Rectal smooth muscle tissue (tissue), 1 donor: ENCODE data around the gene ZSCAN26.
A peak's percentile ranks its signal among the peaks of the same experiment; 100 is the strongest.

Experiments
- H3K27ac ChIP-seq: one replicate; pipeline ENCODE4 v1.7.0; 2013; ENCODE audit warnings: low read depth, low read length, inconsistent platforms
- H3K27me3 ChIP-seq: one replicate; pipeline ENCODE4 v1.7.0; 2013; ENCODE audit warnings: low read length; ENCODE audit not compliant: control insufficient read depth, insufficient read depth
- H3K36me3 ChIP-seq: one replicate; pipeline ENCODE4 v1.7.0; 2013; ENCODE audit warnings: low read length; ENCODE audit not compliant: control insufficient read depth, insufficient read depth
- H3K4me1 ChIP-seq: one replicate; pipeline ENCODE4 v1.7.0; 2013; ENCODE audit warnings: low read length; ENCODE audit not compliant: control insufficient read depth, insufficient read depth
- H3K4me3 ChIP-seq: one replicate; pipeline ENCODE4 v1.7.0; 2013; ENCODE audit warnings: low read length
- H3K9ac ChIP-seq: one replicate; pipeline ENCODE4 v1.7.0; 2013; ENCODE audit warnings: low read length

The ZSCAN26 gene

DNA sequence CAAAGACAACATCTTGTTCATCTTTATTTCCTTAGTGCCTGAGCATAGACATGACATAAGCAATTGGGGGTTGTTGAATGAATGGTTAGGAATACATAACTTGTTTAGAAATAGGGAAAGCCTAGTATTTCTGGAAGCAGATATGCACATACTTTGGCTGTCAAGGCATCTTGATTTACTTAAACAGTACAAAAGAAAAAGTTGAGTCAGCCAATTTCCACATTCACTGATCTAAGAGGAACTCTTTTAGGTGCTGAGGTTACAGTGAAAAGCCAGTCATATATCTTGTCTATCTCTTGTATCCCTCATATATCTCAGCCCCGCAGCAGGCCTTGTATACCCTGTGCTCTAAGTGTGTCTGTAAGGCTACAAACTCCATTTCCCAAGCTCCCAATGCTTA, 26.5 kb upstream of the ZSCAN26 start:
- H3K4me3 ChIP-seq: no peak overlapping the region
- H3K9ac ChIP-seq: no peak overlapping the region
- peaks cover 11% of the 10 kb centered on the region for H3K36me3 ChIP-seq
- no peaks in the 10 kb centered on the region for H3K4me1 ChIP-seq
- no peaks in the 10 kb centered on the region for H3K27me3 ChIP-seq
- H3K27ac ChIP-seq: no peak overlapping the region

DNA sequence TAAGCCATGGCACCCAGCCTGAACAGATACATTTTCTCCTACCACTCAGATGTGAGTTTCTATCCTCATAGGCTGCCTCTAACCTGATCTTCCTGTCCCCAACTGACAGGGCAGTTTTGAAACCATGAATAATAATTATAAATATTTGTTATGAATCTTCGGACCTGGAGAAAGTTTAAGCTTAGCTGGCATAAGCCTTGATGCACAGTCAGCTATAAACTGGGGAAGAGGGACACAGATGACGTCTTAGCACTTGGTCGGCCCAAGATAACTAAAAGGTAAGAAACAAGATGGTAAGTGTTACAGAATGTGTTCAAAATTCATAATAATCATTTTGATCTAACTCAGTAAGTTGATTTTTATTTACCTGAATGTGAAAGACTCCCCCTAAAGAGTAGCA, 23.0 kb upstream of the ZSCAN26 start:
- H3K9ac ChIP-seq: no peak overlapping the region
- no peaks in the 10 kb centered on the region for H3K27me3 ChIP-seq
- no peak overlapping the region for H3K27ac ChIP-seq
- no peaks in the 10 kb centered on the region for H3K4me1 ChIP-seq
- H3K4me3 ChIP-seq: no peak overlapping the region
- H3K36me3 ChIP-seq: peaks cover 13% of the 10 kb centered on the region

DNA sequence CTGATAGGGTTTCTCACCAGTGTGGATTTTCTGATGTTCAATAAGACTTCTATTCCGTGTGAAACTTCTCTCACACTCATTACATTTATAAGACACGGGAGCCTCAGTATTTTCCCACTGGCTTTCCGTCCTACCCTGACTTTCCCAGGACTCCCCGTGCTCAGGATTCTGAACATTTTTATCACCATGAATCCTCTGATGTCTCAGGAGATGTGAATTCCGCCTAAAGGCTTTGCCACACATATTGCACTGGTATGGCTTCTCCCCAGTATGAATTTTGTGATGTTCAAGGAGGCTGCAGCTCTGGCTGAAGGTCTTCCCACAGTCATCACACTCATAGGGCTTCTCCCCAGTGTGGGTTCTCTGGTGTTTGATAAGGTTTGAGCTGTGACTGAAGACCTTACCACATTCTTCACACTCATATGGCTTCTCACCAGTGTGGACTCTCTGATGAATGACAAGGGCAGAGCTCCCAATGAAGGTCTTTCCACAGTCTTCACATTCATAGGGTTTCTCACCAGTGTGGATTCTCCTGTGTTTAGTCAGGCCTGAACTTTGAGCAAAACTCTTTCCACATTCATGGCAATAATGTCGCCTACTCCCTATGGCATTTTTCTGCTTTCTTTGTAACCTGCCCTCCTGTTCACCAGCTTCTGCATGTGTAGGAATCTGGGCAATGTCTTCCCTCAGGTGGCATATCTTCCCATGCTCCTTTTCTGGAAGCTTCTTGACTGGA, 21.6 kb upstream of the ZSCAN26 start:
- Histone ChIP-seq H3K4me3 (no peak overlapping the region), H3K27me3 (no peaks in the 10 kb centered on the region), H3K27ac (no peak overlapping the region), H3K36me3 (peaks cover 13% of the 10 kb centered on the region), H3K9ac (no peak overlapping the region), H3K4me1 (no peaks in the 10 kb centered on the region)

DNA sequence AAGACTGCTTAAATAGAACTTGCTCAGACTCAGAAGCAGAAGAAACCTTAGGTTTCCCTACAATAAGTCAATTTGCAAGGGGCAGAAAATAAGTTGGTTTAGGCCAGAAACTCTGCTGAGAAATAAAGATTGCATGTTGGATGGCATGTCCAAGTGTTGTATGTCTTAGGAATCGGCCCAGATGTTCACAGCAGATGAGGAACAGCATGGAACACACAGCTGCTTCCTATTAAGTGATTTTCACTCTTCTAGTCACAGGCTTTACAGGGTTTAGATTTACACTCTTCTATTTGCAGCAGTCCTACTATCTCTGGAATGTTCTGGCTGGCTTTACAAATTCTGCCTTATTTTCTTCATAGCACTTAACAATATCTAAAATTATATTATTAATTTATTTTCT, 18.0 kb upstream of the ZSCAN26 start:
- no peak overlapping the region for H3K4me3 ChIP-seq
- H3K27ac ChIP-seq: no peak overlapping the region
- H3K4me1 ChIP-seq: peaks cover 10% of the 10 kb centered on the region
- H3K27me3 ChIP-seq: no peaks in the 10 kb centered on the region
- H3K9ac ChIP-seq: no peak overlapping the region
- peaks cover 13% of the 10 kb centered on the region for H3K36me3 ChIP-seq

DNA sequence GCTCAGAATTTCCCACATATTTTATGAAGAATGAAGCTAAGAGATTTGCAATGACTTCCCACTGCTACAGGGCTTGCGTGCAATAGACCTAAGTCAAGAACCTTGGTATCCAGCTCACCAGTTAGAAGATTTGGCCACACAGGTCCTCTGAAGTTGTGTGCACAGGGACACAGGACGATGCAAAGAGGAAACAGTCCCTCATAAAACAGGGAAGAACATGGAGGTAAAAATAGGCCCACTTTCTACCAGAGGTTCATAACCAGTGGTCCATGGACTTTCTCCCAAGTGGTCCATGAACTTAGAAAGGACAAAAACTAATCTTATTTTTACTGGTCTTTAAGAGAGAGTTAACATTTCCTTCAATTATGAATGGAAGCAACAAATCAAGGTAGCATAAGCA, 16.2 kb upstream of the ZSCAN26 start:
- Histone ChIP-seq H3K27me3 (no peaks in the 10 kb centered on the region), H3K9ac (no peak overlapping the region), H3K36me3 (peaks cover 5% of the 10 kb centered on the region), H3K4me3 (peak overlapping the region; percentile 89), H3K4me1 (peaks cover 10% of the 10 kb centered on the region), H3K27ac (no peak overlapping the region)

DNA sequence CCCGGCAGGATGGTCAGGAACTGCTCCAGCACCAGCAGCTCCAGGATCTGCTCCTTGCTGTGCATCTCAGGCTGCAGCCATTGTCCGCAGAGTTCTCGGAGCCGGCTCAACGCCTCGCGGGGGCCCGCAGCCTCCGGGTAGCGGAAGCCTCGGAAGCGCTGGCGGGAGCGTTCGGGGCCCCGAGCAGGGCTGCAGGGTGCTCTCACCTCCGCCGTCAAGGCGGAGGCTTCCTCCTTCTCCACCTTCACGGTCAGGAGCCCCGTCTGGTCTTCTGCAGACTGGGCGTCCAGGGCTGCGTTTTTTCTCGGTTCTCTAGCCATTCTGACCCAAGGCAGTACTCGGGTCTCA, 15.3 kb upstream of the ZSCAN26 start:
- no peaks in the 10 kb centered on the region for H3K27me3 ChIP-seq
- H3K27ac ChIP-seq: peak overlapping the region; percentile 16
- H3K36me3 ChIP-seq: peaks cover 4% of the 10 kb centered on the region
- peak overlapping the region; percentile 89 for H3K4me3 ChIP-seq
- peak overlapping the region; percentile 35 for H3K9ac ChIP-seq
- peaks cover 10% of the 10 kb centered on the region for H3K4me1 ChIP-seq

DNA sequence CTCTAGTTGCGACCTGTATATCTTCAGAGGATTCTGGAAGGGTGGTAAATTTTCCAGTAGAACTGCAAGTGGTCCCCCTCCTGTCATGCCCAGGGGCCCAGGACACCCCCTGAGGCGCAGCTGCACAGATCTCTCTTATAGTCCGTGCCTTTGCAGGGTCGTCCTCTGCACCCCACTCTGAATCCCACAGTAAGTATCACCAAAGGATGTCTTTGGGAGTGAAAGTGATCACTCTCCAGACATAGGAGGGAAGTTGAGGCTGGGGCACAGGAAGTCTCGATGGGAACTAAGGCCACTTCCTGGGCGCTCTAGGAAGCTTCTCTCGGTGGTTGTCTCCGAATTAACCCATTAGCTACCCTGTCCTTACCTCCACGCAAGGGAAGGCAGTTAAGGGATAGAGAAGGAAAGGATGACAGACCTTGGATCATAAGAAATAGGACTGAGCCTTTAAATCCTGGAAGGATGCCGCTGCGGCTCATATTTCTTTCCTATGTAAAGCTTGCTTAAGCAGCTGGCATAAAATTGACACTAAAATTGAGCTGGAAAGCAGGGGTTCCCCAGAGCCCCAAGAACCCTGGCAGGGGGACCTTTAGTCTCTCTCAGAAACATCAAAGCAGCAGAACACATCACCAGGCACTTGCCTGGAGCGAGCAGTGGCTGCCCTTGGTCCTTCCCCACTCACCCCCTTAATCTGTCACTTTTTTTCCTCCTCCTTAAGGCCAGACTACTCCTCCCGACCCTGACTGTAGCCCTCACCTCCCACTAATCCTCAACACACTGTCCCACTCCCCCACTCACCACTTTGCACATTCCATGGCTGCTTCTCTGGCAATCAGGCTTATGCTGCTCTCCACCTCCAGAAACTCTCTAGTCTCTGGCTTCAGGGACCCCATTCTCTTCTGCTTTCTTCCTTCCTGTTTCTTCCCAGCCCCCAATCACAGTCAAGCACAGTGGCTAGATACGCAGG, 14.7 kb upstream of the ZSCAN26 start, which contains the start of gene ZKSCAN4:
Gene ZKSCAN4, minus strand, starts transcription at position 261 of the 967 bp plus-strand sequence. CDS start 289 bp downstream, outside the sequence.
- H3K4me3 ChIP-seq: peak within 1 kb of the TSS; percentile 89
- H3K27ac ChIP-seq: peak within 1 kb of the TSS; percentile 16
- H3K27me3 ChIP-seq: no peaks in the 10 kb centered on the region
- peaks cover 10% of the 10 kb centered on the region for H3K4me1 ChIP-seq
- no peaks in the 10 kb centered on the region for H3K36me3 ChIP-seq
- H3K9ac ChIP-seq: peak within 1 kb of the TSS; percentile 43

DNA sequence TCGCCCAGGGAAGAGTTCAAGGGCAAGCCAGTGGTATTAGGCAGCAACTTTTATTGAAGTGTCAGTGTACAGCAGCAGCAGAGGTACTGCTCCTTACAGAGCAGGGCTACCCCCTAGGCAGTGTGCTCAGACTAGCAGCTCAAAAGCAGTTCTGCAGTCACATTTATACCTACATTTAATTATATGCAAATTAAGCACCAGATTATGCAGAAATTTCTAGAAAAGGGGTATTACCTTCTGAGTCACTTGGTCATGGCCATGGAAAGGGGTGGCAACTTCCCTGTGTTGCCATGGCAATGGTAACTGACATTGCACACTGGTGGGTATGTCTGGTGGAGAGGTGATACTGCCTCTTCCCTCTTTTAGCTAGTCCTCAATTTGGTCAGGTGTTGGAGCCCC, 12.8 kb upstream of the ZSCAN26 start:
- peaks cover 10% of the 10 kb centered on the region for H3K4me1 ChIP-seq
- no peaks in the 10 kb centered on the region for H3K36me3 ChIP-seq
- no peak overlapping the region for H3K9ac ChIP-seq
- H3K27ac ChIP-seq: no peak overlapping the region
- no peaks in the 10 kb centered on the region for H3K27me3 ChIP-seq
- H3K4me3 ChIP-seq: no peak overlapping the region

DNA sequence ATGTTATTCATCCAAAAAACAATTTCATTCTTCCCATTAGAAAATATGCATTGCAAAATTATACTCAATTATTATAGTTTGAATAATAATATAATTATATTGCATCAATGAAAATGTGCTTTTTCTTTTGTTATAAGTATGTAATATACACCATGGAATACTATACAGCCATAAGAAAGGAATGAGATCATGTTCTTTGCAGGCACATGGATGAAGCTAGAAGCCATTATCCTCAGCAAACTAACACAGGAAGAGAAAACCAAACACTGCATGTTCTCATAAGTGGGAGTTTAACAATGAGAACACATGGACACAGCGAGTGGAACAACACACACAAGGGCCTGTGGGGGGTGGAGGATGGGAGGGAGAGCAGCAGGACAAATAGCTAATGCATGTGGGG, 9.9 kb upstream of the ZSCAN26 start:
- no peaks in the 10 kb centered on the region for H3K27me3 ChIP-seq
- H3K4me1 ChIP-seq: peaks cover 5% of the 10 kb centered on the region
- no peak overlapping the region for H3K4me3 ChIP-seq
- H3K9ac ChIP-seq: no peak overlapping the region
- no peak overlapping the region for H3K27ac ChIP-seq
- H3K36me3 ChIP-seq: no peaks in the 10 kb centered on the region

DNA sequence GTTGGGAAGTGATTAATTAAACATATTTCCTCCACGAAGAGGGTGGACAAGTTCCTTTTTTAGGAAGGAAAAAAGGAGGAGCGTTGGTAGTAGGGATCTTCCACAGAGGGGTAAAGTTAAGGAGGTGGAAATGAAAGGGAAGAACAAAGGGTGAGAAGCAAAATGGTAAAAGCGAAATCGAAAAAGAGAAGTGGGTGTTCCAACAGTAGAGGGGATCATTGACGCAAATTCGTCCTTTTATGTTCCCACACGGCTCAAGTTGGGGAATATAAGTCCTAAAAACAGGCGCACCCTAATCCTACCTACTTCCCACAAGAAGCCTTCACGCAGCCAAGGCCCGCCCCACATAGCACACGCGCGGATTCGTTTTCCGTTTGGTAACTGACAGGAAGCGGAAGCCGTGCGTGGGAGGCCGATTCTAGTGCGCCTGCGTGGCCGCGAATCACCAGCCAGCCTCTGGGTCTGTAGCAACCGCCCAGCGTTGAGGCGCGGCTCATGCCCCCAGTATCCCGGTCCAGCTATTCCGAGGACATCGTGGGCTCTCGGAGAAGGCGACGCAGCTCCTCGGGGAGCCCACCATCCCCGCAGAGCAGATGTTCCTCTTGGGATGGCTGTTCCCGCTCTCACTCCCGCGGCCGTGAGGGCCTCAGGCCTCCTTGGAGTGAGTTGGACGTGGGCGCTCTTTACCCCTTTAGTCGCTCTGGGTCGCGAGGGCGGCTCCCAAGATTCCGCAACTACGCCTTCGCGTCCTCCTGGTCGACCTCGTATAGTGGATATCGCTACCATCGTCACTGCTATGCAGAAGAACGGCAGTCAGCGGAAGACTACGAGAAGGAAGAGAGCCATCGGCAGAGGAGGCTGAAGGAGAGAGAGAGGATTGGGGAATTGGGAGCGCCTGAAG, 7.8 kb upstream of the ZSCAN26 start, which contains the start of gene NKAPL:
Gene NKAPL, plus strand, starts transcription at position 421 of the 901 bp plus-strand sequence. Its CDS starts 75 bp downstream, at position 496.
- H3K9ac ChIP-seq: no peak within 1 kb of the TSS

DNA sequence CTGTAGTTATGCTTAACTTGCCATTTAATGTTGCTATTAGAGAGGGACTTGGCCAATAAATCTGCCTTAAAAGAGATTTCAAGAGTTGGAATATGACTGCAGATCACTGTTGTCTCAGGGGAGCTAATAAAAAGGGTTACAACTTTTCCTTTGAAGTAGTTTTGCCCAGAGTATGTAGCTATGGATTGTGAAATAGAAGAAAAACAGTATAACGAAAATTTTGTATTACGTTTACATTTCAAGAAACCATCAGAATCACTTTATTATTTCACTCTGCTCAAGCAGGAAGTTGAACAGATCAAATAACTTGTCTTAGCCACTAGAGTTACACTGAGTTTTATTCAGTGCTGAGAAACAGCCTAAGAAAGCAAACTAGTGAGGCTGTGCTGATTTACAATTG, 3.0 kb upstream of the ZSCAN26 start:
- Histone ChIP-seq H3K4me3 (no peak overlapping the region), H3K27me3 (no peaks in the 10 kb centered on the region), H3K36me3 (no peaks in the 10 kb centered on the region), H3K9ac (no peak overlapping the region), H3K4me1 (peaks cover 13% of the 10 kb centered on the region), H3K27ac (no peak overlapping the region)

More for the DNA sequence above, 7.8 kb upstream of the ZSCAN26 start, which contains the start of gene NKAPL:
- Histone ChIP-seq H3K27ac (no peak within 1 kb of the TSS), H3K4me3 (peak within 1 kb of the TSS; percentile 69), H3K36me3 (no peaks in the 10 kb centered on the region), H3K4me1 (peaks cover 3% of the 10 kb centered on the region), H3K27me3 (no peaks in the 10 kb centered on the region)
